HUES64 (cell line): ENCODE measurements around the gene POU2AF2.
"Not testable (repeated sequence)": the region's sequence is repeated elsewhere in the genome, so short reads cannot be mapped to it uniquely, and the experiment has no call there.

Source experiments
- H3K27ac ChIP-seq: 2 replicates; pipeline ENCODE4 v1.7.0; 2013; ENCODE audit warnings: low read depth, low read length, inconsistent platforms
- H3K27me3 ChIP-seq: 2 replicates; pipeline ENCODE4 v1.6.1; 2013; ENCODE audit warnings: mild to moderate bottlenecking, low read length; ENCODE audit not compliant: insufficient read depth
- H3K36me3 ChIP-seq: 2 replicates; pipeline ENCODE4 v1.6.1; 2013; ENCODE audit warnings: mild to moderate bottlenecking, low read length; ENCODE audit not compliant: insufficient read depth
- H3K4me1 ChIP-seq: 2 replicates; pipeline ENCODE4 v1.6.1; 2013; ENCODE audit warnings: mild to moderate bottlenecking, low read length, moderate library complexity; ENCODE audit not compliant: insufficient read depth
- H3K4me3 ChIP-seq: 2 replicates; pipeline ENCODE4 v1.5.1; 2013; ENCODE audit warnings: mild to moderate bottlenecking, low read length, moderate library complexity
- H3K9ac ChIP-seq: 2 replicates; pipeline ENCODE4 v1.6.1; 2013; ENCODE audit warnings: mild to moderate bottlenecking, low read depth, low read length
- H3K9me3 ChIP-seq: 2 replicates; pipeline ENCODE4 v1.6.1; 2013; ENCODE audit warnings: low read depth, low read length; ENCODE audit not compliant: insufficient read depth
- WGBS: fragments of 150-250, 120-280 bp; methylation state at CpG from one replicate; pipeline ENCODE4 v1.1.7; 2013; ENCODE audit warnings: missing lambda C conversion rate; 5-methylcytosine and 5-hydroxymethylcytosine counted together

POU2AF2 gene

DNA sequence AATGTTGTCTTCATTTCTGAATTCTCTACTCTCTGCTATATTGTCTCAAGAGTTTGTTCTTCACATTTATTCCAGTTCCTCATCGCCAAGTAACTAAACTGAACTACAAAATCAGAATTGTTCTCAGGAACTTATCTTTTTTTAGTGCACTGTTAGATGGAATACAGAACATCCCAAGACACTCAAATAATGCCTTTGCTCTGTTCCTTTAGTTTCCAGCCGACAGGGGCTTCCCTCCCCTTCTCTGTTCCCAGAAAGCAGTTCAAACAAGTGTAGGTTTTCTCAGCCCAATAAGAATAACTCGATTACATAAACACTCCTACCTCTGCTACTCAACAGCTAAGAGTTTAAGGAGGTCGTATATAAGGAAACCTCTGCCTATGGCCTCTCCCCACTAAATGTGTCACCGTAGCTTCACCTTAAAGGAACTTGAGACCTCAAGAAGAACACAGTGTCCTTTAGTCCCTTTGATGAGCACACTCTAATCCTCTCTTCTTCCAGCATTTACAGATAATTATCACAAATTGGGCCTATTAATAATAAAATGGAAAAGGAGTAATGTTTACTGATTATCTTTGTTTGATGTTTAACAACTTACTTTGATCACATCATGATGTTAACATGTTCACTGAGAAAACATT, 59.8 kb downstream of the POU2AF2 start:
- WGBS = 89% methylated on average over 5 of the region's 5 CpGs
- no peaks in the 10 kb centered on the region for H3K36me3 ChIP-seq
- H3K27me3 ChIP-seq = peaks cover 21% of the 10 kb centered on the region
- H3K4me1 ChIP-seq = peaks cover 18% of the 10 kb centered on the region
- H3K4me3 ChIP-seq = no peak overlapping the region
- H3K27ac ChIP-seq = no peak overlapping the region
- no peaks in the 10 kb centered on the region for H3K9me3 ChIP-seq
- no peak overlapping the region for H3K9ac ChIP-seq

DNA sequence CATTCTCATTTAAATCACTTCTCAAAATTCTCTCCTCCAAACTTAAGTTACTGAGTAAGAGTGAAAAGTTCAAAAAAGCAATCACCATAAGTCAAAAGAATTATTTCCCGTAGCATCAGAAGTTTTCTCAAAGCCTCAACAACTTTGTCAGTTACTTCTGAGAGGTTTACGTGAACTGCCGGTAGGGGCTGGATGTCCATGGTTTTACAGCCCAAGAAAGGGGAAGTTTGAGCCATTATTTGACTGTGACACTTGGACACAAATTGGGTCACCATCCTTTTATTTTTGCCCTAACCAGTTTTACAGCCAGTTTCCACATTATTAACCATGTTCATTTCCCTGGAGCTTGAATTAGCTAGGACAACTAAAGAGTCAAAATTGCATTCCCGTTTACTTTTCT, 60.4 kb downstream of the POU2AF2 start:
- Histone ChIP-seq H3K27me3 (peaks cover 15% of the 10 kb centered on the region), H3K4me3 (no peak overlapping the region), H3K9me3 (no peaks in the 10 kb centered on the region), H3K27ac (no peak overlapping the region), H3K4me1 (peaks cover 18% of the 10 kb centered on the region), H3K9ac (no peak overlapping the region), H3K36me3 (no peaks in the 10 kb centered on the region)
- WGBS = 95% methylated on average over 4 of the region's 4 CpGs

DNA sequence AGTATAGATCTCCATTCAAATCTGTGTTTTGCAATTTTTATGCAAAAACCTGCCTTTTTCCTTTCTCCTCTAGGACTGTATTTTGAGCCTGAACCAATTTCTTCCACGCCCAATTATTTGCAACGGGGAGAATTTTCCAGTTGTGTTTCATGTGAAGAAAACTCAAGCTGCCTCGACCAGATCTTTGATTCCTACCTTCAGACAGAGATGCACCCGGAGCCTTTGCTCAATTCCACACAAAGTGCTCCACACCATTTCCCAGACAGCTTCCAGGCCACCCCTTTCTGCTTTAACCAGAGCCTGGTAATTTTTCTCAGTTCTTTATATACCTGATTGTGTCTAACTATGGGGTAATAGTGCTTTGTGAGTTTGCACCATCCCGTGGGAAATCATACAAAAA, 60.8 kb downstream of the POU2AF2 start:
- Histone ChIP-seq H3K27me3 (peaks cover 11% of the 10 kb centered on the region; the same call in 1 of the 2 replicates), H3K4me1 (peaks cover 18% of the 10 kb centered on the region), H3K4me3 (no peak overlapping the region), H3K27ac (no peak overlapping the region), H3K9ac (no peak overlapping the region), H3K9me3 (no peaks in the 10 kb centered on the region), H3K36me3 (no peaks in the 10 kb centered on the region)
- 87% methylated on average over 5 of the region's 5 CpGs for WGBS

DNA sequence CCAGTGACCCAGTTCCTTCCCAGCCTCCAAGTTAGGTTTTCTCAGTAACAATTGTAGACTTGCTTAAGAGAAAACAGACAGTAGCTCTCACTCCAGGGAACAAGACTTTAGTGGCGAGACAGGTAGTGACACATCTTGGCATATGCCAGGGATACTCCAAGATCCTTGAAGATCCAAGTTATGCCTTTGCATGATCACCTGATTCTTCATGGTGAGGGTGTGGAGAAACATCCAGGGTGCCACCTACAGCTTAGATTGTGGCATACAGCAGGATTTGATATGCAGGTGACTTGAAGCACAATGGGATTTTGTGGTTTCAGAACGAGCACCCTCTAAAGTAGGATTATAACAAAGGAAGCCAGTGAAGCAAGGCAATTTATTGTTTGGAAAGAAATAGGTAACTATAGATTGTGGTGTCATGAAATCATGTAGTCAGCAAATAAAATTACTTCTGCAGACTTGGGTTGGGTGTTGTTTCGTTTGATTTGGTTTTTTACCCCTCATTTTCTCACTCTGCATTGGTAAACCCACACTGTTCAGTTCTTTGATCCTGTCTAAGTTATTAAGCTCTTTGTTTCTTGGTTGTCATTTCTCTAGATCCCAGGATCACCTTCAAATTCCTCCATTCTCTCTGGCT, 62.1 kb downstream of the POU2AF2 start:
- no peak overlapping the region for H3K4me3 ChIP-seq
- no peaks in the 10 kb centered on the region for H3K36me3 ChIP-seq
- no peak overlapping the region for H3K27ac ChIP-seq
- no peak overlapping the region for H3K9ac ChIP-seq
- H3K27me3 ChIP-seq = no peaks in the 10 kb centered on the region; the same call in 1 of the 2 replicates
- peaks cover 12% of the 10 kb centered on the region for H3K4me1 ChIP-seq
- 91% methylated on average over 3 of the region's 3 CpGs for WGBS
- no peaks in the 10 kb centered on the region for H3K9me3 ChIP-seq

DNA sequence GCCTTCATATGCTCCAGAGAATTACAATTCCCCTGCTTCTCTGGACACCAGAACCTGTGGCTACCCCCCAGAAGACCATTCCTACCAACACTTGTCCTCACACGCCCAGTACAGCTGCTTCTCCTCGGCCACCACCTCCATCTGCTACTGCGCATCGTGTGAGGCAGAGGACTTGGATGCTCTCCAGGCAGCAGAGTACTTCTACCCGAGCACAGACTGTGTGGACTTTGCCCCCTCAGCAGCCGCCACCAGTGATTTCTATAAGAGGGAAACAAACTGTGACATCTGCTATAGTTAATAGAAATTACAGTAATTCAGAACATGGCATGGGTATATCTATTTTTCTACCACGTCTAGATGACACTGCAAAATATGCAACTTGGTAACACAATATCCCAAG, 62.6 kb downstream of the POU2AF2 start:
- 93% methylated on average over 7 of the region's 7 CpGs for WGBS
- no peaks in the 10 kb centered on the region for H3K36me3 ChIP-seq
- no peaks in the 10 kb centered on the region for H3K9me3 ChIP-seq
- no peak overlapping the region for H3K4me3 ChIP-seq
- H3K9ac ChIP-seq = no peak overlapping the region
- peaks cover 7% of the 10 kb centered on the region for H3K4me1 ChIP-seq
- no peaks in the 10 kb centered on the region; the same call in 1 of the 2 replicates for H3K27me3 ChIP-seq
- H3K27ac ChIP-seq = no peak overlapping the region

DNA sequence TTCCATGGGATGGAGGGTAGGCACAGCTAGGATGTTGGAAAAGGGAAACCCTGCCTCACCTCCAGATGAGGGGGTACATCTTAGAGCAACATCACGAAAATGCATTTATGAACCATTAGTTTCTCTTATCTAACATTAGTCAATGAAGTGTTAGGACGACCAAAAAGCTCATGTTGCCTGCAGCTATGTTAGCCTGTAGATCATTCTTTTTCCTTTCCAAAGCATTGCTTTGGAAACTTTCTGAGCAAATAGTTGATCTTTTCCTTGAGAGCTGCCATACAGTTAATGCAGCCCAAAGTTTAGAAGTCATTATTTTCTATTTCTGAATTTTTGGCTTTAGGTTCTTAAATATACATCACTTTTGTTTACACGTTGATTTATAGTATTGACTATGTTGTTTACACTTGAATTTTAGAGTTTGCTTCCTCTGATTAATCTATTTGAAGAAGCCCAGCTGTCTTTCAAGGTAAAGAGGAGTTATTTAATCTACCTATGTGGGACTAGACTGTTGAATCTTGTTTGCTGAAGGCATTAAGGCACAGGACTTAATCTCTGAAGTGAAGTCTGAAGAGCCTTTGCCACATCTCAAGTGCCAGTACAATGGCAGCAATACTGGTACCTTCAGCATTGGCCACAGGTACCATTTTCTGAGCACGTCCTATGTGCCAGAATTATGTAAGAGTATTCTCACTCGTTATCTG, 63.8 kb downstream of the POU2AF2 start:
- no peaks in the 10 kb centered on the region for H3K36me3 ChIP-seq
- H3K4me1 ChIP-seq = no peaks in the 10 kb centered on the region
- H3K27ac ChIP-seq = no peak overlapping the region
- no peak overlapping the region for H3K9ac ChIP-seq
- WGBS = 98% methylated on average over 5 of the region's 5 CpGs
- no peak overlapping the region for H3K4me3 ChIP-seq
- no peaks in the 10 kb centered on the region for H3K9me3 ChIP-seq
- H3K27me3 ChIP-seq = no peaks in the 10 kb centered on the region; the same call in 1 of the 2 replicates

DNA sequence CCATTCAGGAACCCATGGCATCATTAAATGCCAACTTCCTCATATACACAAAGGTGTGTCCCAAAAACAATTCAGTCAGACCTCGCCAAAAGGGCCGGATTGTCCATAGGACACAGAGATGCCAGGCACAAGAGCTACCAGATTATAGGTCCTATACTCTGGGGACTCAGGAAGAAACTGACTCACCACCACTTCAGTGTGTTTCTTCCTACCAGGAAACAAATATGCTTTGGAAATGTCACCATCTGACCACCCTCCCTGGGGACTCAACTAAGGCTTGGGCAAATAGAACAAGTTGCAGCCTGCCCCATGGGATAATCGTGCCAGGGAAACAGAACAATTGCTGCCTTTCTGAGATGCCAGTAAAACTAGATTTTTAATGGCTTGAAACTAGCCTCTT, 64.6 kb downstream of the POU2AF2 start:
- WGBS = 80% methylated on average over 3 of the region's 3 CpGs
- Histone ChIP-seq H3K9ac (no peak overlapping the region), H3K27me3 (no peaks in the 10 kb centered on the region; the same call in 1 of the 2 replicates), H3K4me1 (no peaks in the 10 kb centered on the region), H3K4me3 (no peak overlapping the region), H3K9me3 (no peaks in the 10 kb centered on the region), H3K36me3 (no peaks in the 10 kb centered on the region), H3K27ac (no peak overlapping the region)

DNA sequence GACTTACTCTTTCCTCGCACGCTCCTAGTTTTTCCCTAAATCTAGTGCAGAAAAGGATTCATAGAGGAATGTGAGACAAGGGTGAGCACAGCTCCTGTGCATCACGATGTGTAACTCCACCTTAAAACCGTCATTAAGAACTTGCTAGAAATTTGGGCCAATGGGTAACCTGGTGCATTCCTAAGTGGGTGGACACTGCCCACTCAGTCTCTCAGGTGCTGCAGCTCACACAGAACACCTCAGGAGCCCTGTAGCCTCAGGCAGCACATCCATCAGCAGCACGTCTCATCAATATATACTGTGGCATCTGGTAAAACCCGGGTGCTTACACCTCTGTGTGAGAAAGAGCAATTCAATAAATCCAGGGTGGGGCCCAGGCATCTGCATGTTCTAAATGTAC, 65.2 kb downstream of the POU2AF2 start:
- no peaks in the 10 kb centered on the region for H3K9me3 ChIP-seq
- no peak overlapping the region for H3K27ac ChIP-seq
- WGBS = 84% methylated on average over 6 of the region's 6 CpGs
- no peaks in the 10 kb centered on the region for H3K4me1 ChIP-seq
- no peaks in the 10 kb centered on the region for H3K27me3 ChIP-seq
- no peak overlapping the region for H3K4me3 ChIP-seq
- no peaks in the 10 kb centered on the region for H3K36me3 ChIP-seq
- no peak overlapping the region for H3K9ac ChIP-seq

DNA sequence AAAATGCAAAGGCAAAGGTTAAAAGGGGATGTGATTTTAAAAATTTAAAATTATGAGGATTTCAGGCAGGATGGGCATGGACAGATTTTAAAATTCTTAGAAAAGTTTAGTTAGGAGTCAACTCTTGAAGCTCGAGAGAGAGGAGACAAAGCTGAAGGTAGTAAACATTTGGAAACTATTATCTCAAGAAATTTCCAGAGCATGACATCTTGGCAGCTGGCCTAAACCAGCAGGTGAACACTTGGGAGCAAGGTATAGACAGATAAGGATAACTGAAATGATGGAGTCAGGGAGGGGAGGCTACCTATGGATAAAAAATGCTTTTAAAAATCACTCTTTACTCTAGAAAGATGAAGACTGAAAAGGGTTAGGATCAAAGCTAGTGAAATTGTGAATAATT, 66.6 kb downstream of the POU2AF2 start:
- Histone ChIP-seq H3K36me3 (no peaks in the 10 kb centered on the region), H3K27me3 (no peaks in the 10 kb centered on the region), H3K4me1 (no peaks in the 10 kb centered on the region), H3K27ac (no peak overlapping the region), H3K9ac (no peak overlapping the region), H3K4me3 (no peak overlapping the region), H3K9me3 (no peaks in the 10 kb centered on the region)
- 100% methylated on average over 1 of the region's 1 CpG for WGBS

DNA sequence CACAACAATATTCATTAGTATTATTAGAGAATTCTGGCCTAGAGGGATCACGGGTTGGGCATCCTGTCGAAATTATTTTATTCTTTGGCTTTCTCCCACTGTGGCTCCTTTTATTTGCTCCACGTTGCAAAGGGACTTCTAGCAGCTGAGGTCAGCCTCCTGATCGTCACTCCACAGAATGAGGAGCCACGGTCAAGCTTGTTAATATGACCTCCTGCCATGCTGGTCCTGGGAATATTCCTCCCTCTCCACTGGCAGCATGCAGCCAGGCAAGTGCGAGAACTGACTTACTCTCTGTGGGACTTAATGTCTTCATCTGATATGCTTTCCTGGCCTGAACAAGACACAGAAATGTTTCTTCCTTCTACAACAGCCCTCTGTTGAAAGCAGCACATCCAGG, 73.8 kb downstream of the POU2AF2 start:
- Histone ChIP-seq H3K4me1 (no peaks in the 10 kb centered on the region), H3K4me3 (no peak overlapping the region), H3K9ac (no peak overlapping the region), H3K9me3 (no peaks in the 10 kb centered on the region), H3K27ac (no peak overlapping the region), H3K36me3 (no peaks in the 10 kb centered on the region), H3K27me3 (no peaks in the 10 kb centered on the region)
- 87% methylated on average over 6 of the region's 6 CpGs for WGBS

DNA sequence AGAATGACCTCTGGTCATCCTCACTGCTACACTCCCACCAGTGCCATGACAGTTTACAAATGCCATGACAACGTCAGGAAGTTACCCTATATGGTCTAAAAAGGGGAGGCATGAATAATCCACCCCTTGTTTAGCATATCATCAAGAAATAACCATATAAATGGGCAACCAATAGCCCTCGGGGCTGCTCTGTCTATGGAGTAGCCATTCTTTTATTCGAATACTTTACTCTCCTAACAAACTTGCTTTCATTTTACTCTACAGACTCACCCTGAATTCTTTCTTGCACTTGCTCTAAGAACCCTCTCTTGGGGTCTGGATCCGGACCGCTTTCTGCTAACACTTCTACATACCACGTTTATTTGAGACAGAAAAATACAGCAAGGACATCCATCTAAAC, 74.7 kb downstream of the POU2AF2 start:
- not testable (repeated sequence) for H3K9me3 ChIP-seq, H3K9ac ChIP-seq, H3K4me3 ChIP-seq, H3K4me1 ChIP-seq, H3K27ac ChIP-seq, H3K36me3 ChIP-seq, H3K27me3 ChIP-seq
- 86% methylated on average over 5 of the region's 6 CpGs for WGBS
